NB4 (cell line): ENCODE data around the gene SCN9A.

Source experiments
- POLR2A ChIP-seq: IDR thresholded peaks from 2 replicates; pipeline ENCODE4 v1.6.1; 2011; ENCODE audit warnings: mild to moderate bottlenecking; ENCODE audit not compliant: insufficient read length; ENCODE audit errors: extremely low read depth
- TF ChIP-seq, protein P1 (sequence below): IDR thresholded peaks from one replicate; pipeline ENCODE4 v1.5.1; 2012; ENCODE audit warnings: low read depth, low read length
- TF ChIP-seq, protein P2 (sequence below): IDR thresholded peaks from 2 replicates; pipeline ENCODE4 v1.6.1; 2011; ENCODE audit warnings: low read depth, low read length

DNA sequence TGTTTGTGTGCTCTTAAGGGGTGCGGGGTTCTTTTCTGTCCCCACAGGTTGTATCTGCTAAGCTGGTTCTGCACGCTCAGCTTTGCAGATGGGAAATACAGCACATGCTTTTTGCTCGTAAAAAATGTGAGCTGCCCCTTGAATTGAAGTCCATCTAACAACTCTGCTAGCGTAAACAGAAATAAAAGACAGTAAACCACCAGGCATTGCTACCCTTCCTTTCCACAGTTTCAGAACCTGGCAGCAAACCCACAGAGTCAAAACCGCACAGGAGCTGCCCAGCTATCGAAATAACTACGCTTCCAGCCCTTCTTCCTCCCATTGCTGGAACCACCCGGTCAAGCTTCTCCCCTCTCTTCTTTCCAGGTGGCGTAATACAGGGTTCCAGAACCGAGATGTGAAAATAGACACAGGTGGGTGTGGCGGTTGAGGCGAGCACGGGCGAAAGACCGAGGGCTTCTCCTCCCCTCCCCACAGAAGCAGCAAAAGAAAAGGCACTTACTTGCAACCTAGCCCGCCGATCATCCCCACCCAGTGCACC lies 479 bp downstream of the SCN9A start:
- TF ChIP-seq, protein P1, sequence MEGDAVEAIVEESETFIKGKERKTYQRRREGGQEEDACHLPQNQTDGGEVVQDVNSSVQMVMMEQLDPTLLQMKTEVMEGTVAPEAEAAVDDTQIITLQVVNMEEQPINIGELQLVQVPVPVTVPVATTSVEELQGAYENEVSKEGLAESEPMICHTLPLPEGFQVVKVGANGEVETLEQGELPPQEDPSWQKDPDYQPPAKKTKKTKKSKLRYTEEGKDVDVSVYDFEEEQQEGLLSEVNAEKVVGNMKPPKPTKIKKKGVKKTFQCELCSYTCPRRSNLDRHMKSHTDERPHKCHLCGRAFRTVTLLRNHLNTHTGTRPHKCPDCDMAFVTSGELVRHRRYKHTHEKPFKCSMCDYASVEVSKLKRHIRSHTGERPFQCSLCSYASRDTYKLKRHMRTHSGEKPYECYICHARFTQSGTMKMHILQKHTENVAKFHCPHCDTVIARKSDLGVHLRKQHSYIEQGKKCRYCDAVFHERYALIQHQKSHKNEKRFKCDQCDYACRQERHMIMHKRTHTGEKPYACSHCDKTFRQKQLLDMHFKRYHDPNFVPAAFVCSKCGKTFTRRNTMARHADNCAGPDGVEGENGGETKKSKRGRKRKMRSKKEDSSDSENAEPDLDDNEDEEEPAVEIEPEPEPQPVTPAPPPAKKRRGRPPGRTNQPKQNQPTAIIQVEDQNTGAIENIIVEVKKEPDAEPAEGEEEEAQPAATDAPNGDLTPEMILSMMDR: no peak
- TF ChIP-seq POLR2A: no peak
- TF ChIP-seq, protein P2, sequence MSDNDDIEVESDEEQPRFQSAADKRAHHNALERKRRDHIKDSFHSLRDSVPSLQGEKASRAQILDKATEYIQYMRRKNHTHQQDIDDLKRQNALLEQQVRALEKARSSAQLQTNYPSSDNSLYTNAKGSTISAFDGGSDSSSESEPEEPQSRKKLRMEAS: no peak
